ENCODE results near the gene IFNE.

IFNE gene

GRCh38 chr9:21522348-21522747 is 40.2 kb upstream of the IFNE start:
- in situ Hi-C loops (cut with MboI; ENCODE audit: low sequenced_read_pairs, unreplicated experiment): no loop called here
- TF ChIP-seq CTCF (IDR thresholded peaks at IDR 0.05; ENCODE audit: borderline replicate concordance, control extremely low read depth, extremely low read depth, insufficient read depth, missing control alignments): no peak
- DNase-seq (ENCODE audit: low spot score): no peak

- TF ChIP-seq CTCF (IDR thresholded peaks at IDR 0.05; ENCODE audit: borderline replicate concordance, control extremely low read depth, extremely low read depth, insufficient read depth, missing control alignments): no peak
- in situ Hi-C loops (cut with MboI; ENCODE audit: low sequenced_read_pairs, unreplicated experiment): no loop called here
- no peak for DNase-seq (ENCODE audit: low spot score)
These were observed 39.3 kb upstream of the IFNE start for GRCh38 chr9:21521448-21521847.

- DNase-seq (ENCODE audit: low spot score): no peak
- TF ChIP-seq CTCF (IDR thresholded peaks at IDR 0.05; ENCODE audit: borderline replicate concordance, control extremely low read depth, extremely low read depth, insufficient read depth, missing control alignments): no peak
- in situ Hi-C loops (cut with MboI; ENCODE audit: low sequenced_read_pairs, unreplicated experiment): no loop called here
These were observed 38.6 kb upstream of the IFNE start for GRCh38 chr9:21520501-21521228.

- no peak for DNase-seq (ENCODE audit: low spot score)
- no peak for TF ChIP-seq CTCF (IDR thresholded peaks at IDR 0.05; ENCODE audit: borderline replicate concordance, control extremely low read depth, extremely low read depth, insufficient read depth, missing control alignments)
- in situ Hi-C loops (cut with MboI; ENCODE audit: low sequenced_read_pairs, unreplicated experiment): no loop called here
These were observed 37.8 kb upstream of the IFNE start for GRCh38 chr9:21519855-21520434.

- in situ Hi-C loops (cut with MboI; ENCODE audit: low sequenced_read_pairs, unreplicated experiment): no loop called here
- no peak for TF ChIP-seq CTCF (IDR thresholded peaks at IDR 0.05; ENCODE audit: borderline replicate concordance, control extremely low read depth, extremely low read depth, insufficient read depth, missing control alignments)
- no peak for DNase-seq (ENCODE audit: low spot score)
These were observed 34.7 kb upstream of the IFNE start for GRCh38 chr9:21516796-21517195.

GRCh38 chr9:21513431-21513830 is 31.3 kb upstream of the IFNE start:
- in situ Hi-C loops (cut with MboI; ENCODE audit: low sequenced_read_pairs, unreplicated experiment): no loop called here
- DNase-seq (ENCODE audit: low spot score): no peak
- no peak for TF ChIP-seq CTCF (IDR thresholded peaks at IDR 0.05; ENCODE audit: borderline replicate concordance, control extremely low read depth, extremely low read depth, insufficient read depth, missing control alignments)

All from GM13976 (cell line).